Breast epithelium (tissue), 4 donors: ENCODE results near the gene RPL12. TPM values are rescaled to one million over a fixed set of nuclear protein-coding genes. Genes with fewer than 3 reads are reported as not detected.

Experiments
- DNase-seq, 2 donors: peaks; one replicate each; pipeline ENCODE4 v3.0.0-alpha.2; 2019; ENCODE audit warnings: low spot score in 2 of 2
- H3K27ac ChIP-seq, 2 donors: fragments of 200-600 bp; sonication (generic) in 1 of 2; one replicate each; pipeline ENCODE4 v1.5.1; 2016 to 2019; ENCODE audit warnings: mild to moderate bottlenecking in 1 of 2
- H3K27me3 ChIP-seq, 2 donors: fragments of 200-600 bp; sonication (generic) in 1 of 2; one replicate each; pipeline versions ENCODE4 v1.5.1 to v1.6.0; 2017 to 2019; ENCODE audit warnings: control low read depth in 1 of 2, mild to moderate bottlenecking in 1 of 2
- H3K36me3 ChIP-seq: fragments of 200-600 bp; one replicate; pipeline ENCODE4 v1.5.1; 2019
- H3K4me1 ChIP-seq, 2 donors: fragments of 200-600 bp; sonication (generic); one replicate each; pipeline ENCODE4 v1.5.1; 2016 to 2019; ENCODE audit warnings: control low read depth in 1 of 2
- H3K4me3 ChIP-seq, 3 donors: fragments of 200-600 bp; sonication (generic); 1 replicate in 2 of 3; 2 replicates in 1 of 3; pipeline ENCODE4 v1.5.1; 2016 to 2019; ENCODE audit warnings: mild to moderate bottlenecking in 3 of 3, moderate library complexity in 2 of 3
- H3K9me3 ChIP-seq, 2 donors: fragments of 200-600 bp; sonication (generic) in 1 of 2; one replicate each; pipeline ENCODE4 v1.5.1; 2016 to 2019; ENCODE audit warnings: control low read depth in 1 of 2
- POLR2A ChIP-seq: fragments of 450-650 bp; IDR thresholded peaks from one replicate; pipeline ENCODE4 v1.6.1; 2016; ENCODE audit warnings: antibody characterized with exemption, mild to moderate bottlenecking, moderate library complexity
- POLR2AphosphoS5 ChIP-seq, 3 donors: sonication (generic); formaldehyde crosslinking; IDR thresholded peaks; one replicate each; pipeline ENCODE4 v1.6.1; 2017; ENCODE audit warnings: antibody characterized with exemption in 3 of 3
- intact Hi-C: fragments of 100-400 bp; cut with DNase I; formaldehyde crosslinking; loops from one replicate; pipeline ENCODE4 v1.15.1; 2023; ENCODE audit warnings: low total_unique reads
- total RNA-seq, 3 donors: library from RNA; depleted of rRNA; stranded (reverse); fragments of >200 nt; gene quantifications; one replicate each; pipeline ENCODE4 v1.1.0, GENCODE V29; 2016
- TF ChIP-seq, protein P1 (sequence below), 3 donors: fragments of 450-650 bp; IDR thresholded peaks; one replicate each; pipeline ENCODE4 v1.5.1; 2016 to 2017; ENCODE audit warnings: antibody characterized with exemption in 3 of 3, mild to moderate bottlenecking in 3 of 3, moderate library complexity in 3 of 3

RPL12 gene
- total RNA-seq, 3 donors from 2014 or later, result 2,790 to 3,232 (median 3,032) TPM

- intact Hi-C loops, result loop anchor here (10.0 kb wide), 1 partner anchor 1527 kb away; no protein-coding TSS in a partner anchor
- TF ChIP-seq POLR2AphosphoS5 (IDR thresholded peaks at IDR 0.05) (no peak), POLR2A (no peak)
- TF ChIP-seq, protein P1, sequence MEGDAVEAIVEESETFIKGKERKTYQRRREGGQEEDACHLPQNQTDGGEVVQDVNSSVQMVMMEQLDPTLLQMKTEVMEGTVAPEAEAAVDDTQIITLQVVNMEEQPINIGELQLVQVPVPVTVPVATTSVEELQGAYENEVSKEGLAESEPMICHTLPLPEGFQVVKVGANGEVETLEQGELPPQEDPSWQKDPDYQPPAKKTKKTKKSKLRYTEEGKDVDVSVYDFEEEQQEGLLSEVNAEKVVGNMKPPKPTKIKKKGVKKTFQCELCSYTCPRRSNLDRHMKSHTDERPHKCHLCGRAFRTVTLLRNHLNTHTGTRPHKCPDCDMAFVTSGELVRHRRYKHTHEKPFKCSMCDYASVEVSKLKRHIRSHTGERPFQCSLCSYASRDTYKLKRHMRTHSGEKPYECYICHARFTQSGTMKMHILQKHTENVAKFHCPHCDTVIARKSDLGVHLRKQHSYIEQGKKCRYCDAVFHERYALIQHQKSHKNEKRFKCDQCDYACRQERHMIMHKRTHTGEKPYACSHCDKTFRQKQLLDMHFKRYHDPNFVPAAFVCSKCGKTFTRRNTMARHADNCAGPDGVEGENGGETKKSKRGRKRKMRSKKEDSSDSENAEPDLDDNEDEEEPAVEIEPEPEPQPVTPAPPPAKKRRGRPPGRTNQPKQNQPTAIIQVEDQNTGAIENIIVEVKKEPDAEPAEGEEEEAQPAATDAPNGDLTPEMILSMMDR (IDR thresholded peaks at IDR 0.05), result no peak
- DNase-seq, result no peak
- Histone ChIP-seq H3K4me1 (peaks cover 0 to 2% of the 10 kb centered on the region in 2 donors), H3K27me3 (no peaks in the 10 kb centered on the region), H3K36me3 (peaks cover 12% of the 10 kb centered on the region), H3K9me3 (peaks cover 3 to 7% of the 10 kb centered on the region in 2 donors), H3K27ac (peak overlapping the region in 1 of 2 donors; percentile 17), H3K4me3 (no peak overlapping the region)
Measured at GRCh38 chr9:127447416-127448111, 3.6 kb downstream of the RPL12 start.

DNA sequence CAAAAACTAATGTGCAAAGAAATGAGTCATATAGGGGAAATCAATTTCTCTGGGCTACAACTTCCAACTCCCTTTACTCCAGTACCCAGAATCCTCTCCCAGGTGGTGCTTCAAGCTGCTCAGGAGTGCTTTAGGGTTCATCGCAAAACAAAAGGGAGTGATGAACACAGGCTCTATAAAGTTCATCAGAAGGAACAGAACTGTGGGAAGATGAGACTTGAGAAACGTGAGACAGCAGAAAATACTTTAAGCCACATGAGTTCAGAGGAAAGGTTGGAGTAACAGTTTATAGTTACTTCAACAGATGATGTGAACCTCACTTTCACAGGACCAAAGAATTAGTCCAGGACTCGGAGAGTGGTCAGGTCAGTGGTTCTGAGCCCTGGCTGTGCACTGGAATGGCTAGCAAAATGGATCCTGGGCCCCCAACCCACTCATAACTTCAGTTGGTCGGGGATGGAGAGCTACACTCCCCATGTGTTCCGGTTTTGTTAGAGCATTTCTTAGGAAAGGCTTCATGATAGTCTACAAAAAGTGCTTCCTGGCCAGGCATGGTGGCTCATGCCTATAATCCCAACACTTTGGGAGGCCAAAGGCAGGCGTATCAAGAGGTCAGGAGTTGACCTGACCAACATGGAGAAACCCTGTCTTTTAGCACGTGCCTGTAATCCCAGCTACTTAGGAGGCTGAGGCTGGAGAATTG is 4.3 kb downstream of the RPL12 start:
- peaks cover 12% of the 10 kb centered on the region for H3K36me3 ChIP-seq
- peaks cover 3 to 7% of the 10 kb centered on the region in 2 donors for H3K9me3 ChIP-seq
- DNase-seq, result no peak
- TF ChIP-seq POLR2A (no peak), POLR2AphosphoS5 (IDR thresholded peaks at IDR 0.05) (no peak)
- TF ChIP-seq, protein P1 (IDR thresholded peaks at IDR 0.05), result no peak
- H3K4me3 ChIP-seq, result no peak overlapping the region
- no peaks in the 10 kb centered on the region for H3K27me3 ChIP-seq
- H3K27ac ChIP-seq, result peak overlapping the region in 1 of 2 donors; percentile 44
- intact Hi-C loops, result loop anchor here (10.0 kb wide), 1 partner anchor 1528 kb away; no protein-coding TSS in a partner anchor
- H3K4me1 ChIP-seq, result no peaks in the 10 kb centered on the region

DNA sequence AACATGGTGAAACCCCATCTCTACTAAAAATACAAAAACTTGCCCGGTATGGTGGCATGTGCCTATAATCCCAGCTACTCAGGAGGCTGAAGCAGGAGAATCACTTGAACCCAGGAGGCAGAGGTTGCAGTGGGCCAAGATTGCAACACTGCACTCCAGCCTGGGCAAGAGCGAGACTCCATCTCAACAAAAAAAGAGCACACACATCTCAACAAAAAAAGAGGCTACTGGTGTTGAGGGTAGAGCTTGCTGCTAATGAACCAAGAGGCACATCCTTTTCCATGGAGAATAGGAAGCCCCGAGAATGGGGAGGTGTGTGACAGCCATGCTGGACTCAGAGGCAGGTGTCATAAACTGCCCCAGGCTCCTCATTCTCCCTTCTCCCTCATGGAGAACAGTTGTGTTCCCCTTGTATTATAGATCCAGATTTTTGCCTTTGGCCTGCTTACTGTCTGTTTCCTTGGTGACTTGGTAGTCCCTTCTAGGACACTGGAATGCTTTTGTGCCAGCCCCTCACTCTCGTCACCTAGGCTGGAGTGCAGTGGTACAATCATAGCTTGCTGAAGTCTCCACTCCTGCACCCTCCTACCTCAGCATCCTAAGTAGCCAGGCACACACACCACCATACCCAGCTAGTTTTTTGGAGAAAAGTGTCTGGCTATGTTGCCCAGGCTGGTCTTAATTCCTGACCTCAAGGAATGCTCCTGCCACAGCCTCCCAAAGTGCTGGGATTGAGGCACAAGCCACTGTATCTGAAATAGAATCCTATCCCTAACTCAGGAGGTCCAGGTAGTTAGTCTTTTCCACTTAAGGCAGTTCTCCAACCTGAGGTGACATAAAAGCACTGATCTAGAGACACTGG is 5.1 kb downstream of the RPL12 start:
- H3K4me1 ChIP-seq, result no peaks in the 10 kb centered on the region
- no peaks in the 10 kb centered on the region for H3K27me3 ChIP-seq
- DNase-seq, result no peak
- TF ChIP-seq POLR2AphosphoS5 (IDR thresholded peaks at IDR 0.05) (no peak), POLR2A (no peak)
- TF ChIP-seq, protein P1 (IDR thresholded peaks at IDR 0.05), result no peak
- peaks cover 3 to 7% of the 10 kb centered on the region in 2 donors for H3K9me3 ChIP-seq
- peaks cover 12% of the 10 kb centered on the region for H3K36me3 ChIP-seq
- intact Hi-C loops, result loop anchor here (10.0 kb wide), 1 partner anchor 1529 kb away; no protein-coding TSS in a partner anchor
- H3K4me3 ChIP-seq, result no peak overlapping the region
- peak overlapping the region; percentile 44 to 48 for H3K27ac ChIP-seq

DNA sequence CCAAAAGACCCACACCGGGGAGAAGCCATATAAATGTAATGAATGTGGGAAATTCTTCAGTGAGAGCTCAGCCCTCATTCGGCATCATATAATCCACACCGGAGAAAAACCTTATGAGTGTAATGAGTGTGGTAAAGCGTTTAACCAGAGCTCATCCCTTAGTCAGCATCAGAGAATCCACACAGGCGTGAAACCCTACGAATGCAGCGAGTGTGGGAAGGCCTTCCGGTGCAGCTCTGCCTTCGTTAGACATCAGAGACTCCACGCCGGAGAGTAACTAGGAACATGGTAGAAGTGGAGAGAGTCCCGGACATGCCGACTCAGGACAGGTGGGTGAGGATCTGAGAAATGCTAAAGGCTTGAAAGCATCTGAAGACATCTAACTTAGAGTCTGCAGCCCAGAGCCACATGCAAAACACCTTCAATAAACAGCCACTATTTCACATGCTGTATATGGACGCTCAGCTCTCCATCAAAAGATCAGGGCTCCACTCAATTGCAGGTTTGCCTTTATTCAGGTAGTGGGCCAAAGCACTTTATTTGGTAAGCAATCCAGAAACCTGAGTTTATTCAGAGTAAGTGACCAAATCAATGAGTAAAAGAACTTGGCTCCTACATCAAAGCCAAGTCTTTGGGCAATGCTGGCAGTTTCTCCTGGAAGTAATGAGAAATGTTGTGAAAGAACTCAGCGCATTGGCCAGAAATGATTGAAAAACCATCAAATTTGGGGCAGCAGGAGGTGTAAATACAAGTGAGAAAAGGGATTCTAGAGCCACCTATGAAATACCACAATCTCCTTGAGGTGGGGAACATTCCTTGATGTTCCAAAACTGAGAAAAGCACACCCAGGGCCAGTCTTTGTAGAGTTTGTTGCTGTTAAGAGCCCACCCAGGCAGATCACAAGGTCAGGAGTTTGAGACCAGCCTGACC is 6.0 kb downstream of the RPL12 start:
- intact Hi-C loops, result loop anchor here (10.0 kb wide), 1 partner anchor 1530 kb away; no protein-coding TSS in a partner anchor
- Histone ChIP-seq H3K9me3 (peaks cover 3 to 7% of the 10 kb centered on the region in 2 donors), H3K36me3 (peaks cover 12% of the 10 kb centered on the region), H3K27me3 (no peaks in the 10 kb centered on the region), H3K4me3 (no peak overlapping the region), H3K27ac (peak overlapping the region; percentile 44 to 54), H3K4me1 (no peaks in the 10 kb centered on the region)
- peak in 1 of 3 donors; percentile 33 for TF ChIP-seq POLR2AphosphoS5 (IDR thresholded peaks at IDR 0.05)
- TF ChIP-seq, protein P1 (IDR thresholded peaks at IDR 0.05), result no peak
- no peak for TF ChIP-seq POLR2A
- DNase-seq, result peak in 1 of 2 donors; percentile 27
